Heart left ventricle (tissue), 16 donors: Measurements from ENCODE around the gene CCNI. TPM values are rescaled to one million over a fixed set of nuclear protein-coding genes. Genes with fewer than 3 reads are reported as not detected.

ENCODE experiments used
- ATAC-seq, 4 donors: fragments of 200-7000 bp; cut with Tn5 transposase; one replicate each; pipeline ENCODE4 v1.9.1; 2020 to 2022; ENCODE audit warnings: moderate library complexity in 4 of 4, mild to moderate bottlenecking in 3 of 4, moderate number of reproducible peaks in 1 of 4
- DNase-seq, 5 donors: peaks; one replicate each; pipeline ENCODE4 v3.0.0-alpha.2; 2020
- H3K27ac ChIP-seq, 12 donors: fragments of 200-600 bp; sonication (generic) in 4 of 12; one replicate each; pipeline versions ENCODE4 v1.5.0 to v1.8.0; 2016 to 2022; ENCODE audit warnings: mild to moderate bottlenecking in 2 of 12
- H3K27me3 ChIP-seq, 9 donors: fragments of 200-600 bp; sonication (generic) in 2 of 9; one replicate each; pipeline versions ENCODE4 v1.5.1 to v1.8.0; 2016 to 2022; ENCODE audit warnings: mild to moderate bottlenecking in 3 of 9
- H3K36me3 ChIP-seq, 9 donors: fragments of 200-600 bp; sonication (generic) in 2 of 9; one replicate each; pipeline versions ENCODE4 v1.5.0 to v1.8.0; 2018 to 2022; ENCODE audit warnings: mild to moderate bottlenecking in 2 of 9
- H3K4me1 ChIP-seq, 12 donors: fragments of 200-600 bp; sonication (generic) in 4 of 12; one replicate each; pipeline versions ENCODE4 v1.5.0 to v1.8.0; 2016 to 2022; ENCODE audit warnings: mild to moderate bottlenecking in 3 of 12
- H3K4me3 ChIP-seq, 12 donors: fragments of 200-600 bp; sonication (generic) in 4 of 12; one replicate each; pipeline versions ENCODE4 v1.5.0 to v1.8.0; 2017 to 2022; ENCODE audit warnings: mild to moderate bottlenecking in 9 of 12, moderate library complexity in 4 of 12
- H3K9me3 ChIP-seq, 12 donors: fragments of 200-600 bp; sonication (generic) in 4 of 12; one replicate each; pipeline versions ENCODE4 v1.5.0 to v1.8.0; 2016 to 2022; ENCODE audit warnings: mild to moderate bottlenecking in 1 of 12
- CTCF ChIP-seq, 12 donors: fragments of 200-600 bp; sonication (generic) in 4 of 12; IDR thresholded peaks; one replicate each; pipeline versions ENCODE4 v1.5.0 to v1.8.0; 2018 to 2022; ENCODE audit warnings: antibody characterized with exemption in 12 of 12, mild to moderate bottlenecking in 5 of 12
- POLR2A ChIP-seq, 2 donors: fragments of 450-650 bp; IDR thresholded peaks; one replicate each; pipeline ENCODE4 v1.6.1; 2017; ENCODE audit warnings: antibody characterized with exemption in 2 of 2, mild to moderate bottlenecking in 2 of 2, moderate library complexity in 2 of 2
- WGBS, 4 donors: extraction: QIAGEN DNeasy Blood & Tissue Kit in 2 of 4; methylation state at CpG; one replicate each; pipeline versions ENCODE4 v1.1.5 to v1.1.7; 2013 to 2018; 5-methylcytosine and 5-hydroxymethylcytosine counted together
- intact Hi-C, 10 donors: fragments of 100-400 bp; cut with DNase I; formaldehyde crosslinking; loops; one replicate each; pipeline versions ENCODE4 v1.11.1 to v1.14.2; 2022
- polyA plus RNA-seq, 2 donors: library from polyadenylated mRNA; stranded (reverse); fragments of 200-250 nt; gene quantifications; one replicate each; pipeline ENCODE4 v1.2.3, GENCODE V29; 2013
- total RNA-seq, 9 donors: library from RNA; depleted of rRNA in 2 of 9; stranded (reverse); fragments of >200 nt in 2 of 9; fragmentation: NEBNext Ultra II Directional in 3 of 9; extraction: Animal tissue kit (Norgen Biotek cat#: 25700) in 3 of 9; gene quantifications; one replicate each; pipeline versions ENCODE4 v1.1.0 to v1.2.4, GENCODE V29; 2016 to 2023
- donor health status: ischemic (EF 13 %, LVEDD 7.1; RV severe dilation, severe dysfunction).
- donor health status: healthy with polysubstance abuse.
- donor health status: DM: no; HTN: yes; CAD: no.
- donor health status: DM: no; HTN: no; CAD: no.
- donor health status: ischemic (EF 25% LVEDD 6.9; RV normal size, moderate dysfunction).
- donor health status: ischemic (EF 25% LVEDD 5.7; RV mildly dilated, moderate dysfunction).
- donor health status: healthy.
- donor health status: DM: yes; HTN: yes; CAD: no.
- donor health status: ischemic (EF 35%, LVEDD 5.7; RV mildly dilated, moderate dysfunction).
- donor health status: nonischemic (EF 11% LVEDD 7.7; RV severe dilation, severe dysfunction).
- donor health status: DM: yes; HTN: yes; CAD: no.
- donor health status: PGD.
- donor health status: ischemic (EF 29% LVEDD 5.4; RV normal size, mild dysfunction).
- donor health status: nonischemic (EF 23%, LVEDD 6.1; RV moderate dilation, normal function).

CCNI gene
- total and polyA plus RNA-seq, 11 donors, result 49.4 to 356 (median 299) TPM

GRCh38 chr4:77078401-77078800 is 2.6 kb upstream of the CCNI start:
- Histone ChIP-seq H3K27me3 (no peaks in the 10 kb centered on the region), H3K27ac (no peak overlapping the region), H3K4me3 (no peak overlapping the region), H3K36me3 (no peaks in the 10 kb centered on the region), H3K4me1 (peaks cover 0 to 28% (median 16%) of the 10 kb centered on the region in 12 donors), H3K9me3 (no peaks in the 10 kb centered on the region)
- ATAC-seq, result no peak
- intact Hi-C loops, result loop anchor here in 5 of 10 donors (5.0 kb wide), 1 partner anchor 79 kb away; the partner anchor contains the start of gene CCNG2 (in 5 of the 5)
- 94 to 100% (median 99%) methylated on average over 2 of the region's 2 CpGs for WGBS, 4 donors
- no peak for DNase-seq
- TF ChIP-seq CTCF (IDR thresholded peaks at IDR 0.05) (no peak), POLR2A (IDR thresholded peaks at IDR 0.05) (no peak)

GRCh38 chr4:77076889-77077635 is 1.3 kb upstream of the CCNI start:
- no peaks in the 10 kb centered on the region for H3K9me3 ChIP-seq
- H3K4me3 ChIP-seq, result peak overlapping the region in 10 of 12 donors; percentile 77 to 99 (median 91)
- H3K27me3 ChIP-seq, result no peaks in the 10 kb centered on the region
- ATAC-seq (no peak), DNase-seq (no peak)
- peak overlapping the region in 11 of 12 donors; percentile 93 to 100 (median 99) for H3K27ac ChIP-seq
- H3K36me3 ChIP-seq, result no peaks in the 10 kb centered on the region
- TF ChIP-seq CTCF (IDR thresholded peaks at IDR 0.05), result no peak
- TF ChIP-seq POLR2A (IDR thresholded peaks at IDR 0.05), result no peak
- intact Hi-C loops, result loop anchor here (1.0 to 5.0 kb wide), 4 partner anchors 27 to 80 kb away; partner anchors contain the start of gene CCNG2 (in 7 of the 10)
- peaks cover 3 to 41% (median 27%) of the 10 kb centered on the region in 12 donors for H3K4me1 ChIP-seq
- 83 to 87% (median 85%) methylated on average over 10 of the region's 10 CpGs for WGBS, 4 donors

- H3K4me1 ChIP-seq, result peaks cover 3 to 60% (median 36%) of the 10 kb centered on the region in 12 donors
- intact Hi-C loops, result loop anchor here in 5 of 10 donors (5.0 kb wide), 1 partner anchor 82 kb away; the partner anchor contains the start of gene CCNG2 (in 5 of the 5)
- 1% methylated on average over 45 to 89 of the region's 89 CpGs for WGBS, 4 donors
These were observed 571 bp downstream of the CCNI start for GRCh38 chr4:77074981-77075855.

More at GRCh38 chr4:77074981-77075855, 571 bp downstream of the CCNI start:
- DNase-seq (peak; percentile 85 to 91 (median 87)), ATAC-seq (peak; percentile 33 to 76 (median 70))
- Histone ChIP-seq H3K27me3 (no peaks in the 10 kb centered on the region), H3K36me3 (no peaks in the 10 kb centered on the region), H3K4me3 (peak overlapping the region; percentile 77 to 99 (median 89)), H3K9me3 (no peaks in the 10 kb centered on the region), H3K27ac (peak overlapping the region; percentile 93 to 100 (median 99))
- TF ChIP-seq POLR2A (IDR thresholded peaks at IDR 0.05) (no peak), CTCF (IDR thresholded peaks at IDR 0.05) (no peak)
